Measurements from ENCODE around the gene TAL1. TPM values are rescaled to one million over a fixed set of nuclear protein-coding genes. Genes with fewer than 3 reads are reported as not detected.
A peak's percentile ranks its signal among the peaks of the same experiment; 100 is the strongest.

The TAL1 gene
- polyA plus RNA-seq, 4 donors = 4.2 to 6.3 (median 4.7) TPM

- DNase-seq (ENCODE audit: low read depth in 4 of 4, low spot score in 3 of 4) = no peak
Observed at GRCh38 chr1:47189844-47190508, 42.0 kb downstream of the TAL1 start, which contains the start of gene PDZK1IP1. Gene PDZK1IP1, minus strand, starts transcription at chr1:47190036. Its CDS starts 104 bp downstream, at chr1:47189932.

GRCh38 chr1:47188791-47189785, 42.9 kb downstream of the TAL1 start:
- DNase-seq (ENCODE audit: low read depth in 4 of 4, low spot score in 3 of 4) = no peak

GRCh38 chr1:47187926-47188250, 44.1 kb downstream of the TAL1 start:
- no peak for DNase-seq (ENCODE audit: low read depth in 4 of 4, low spot score in 3 of 4)

- no peak for DNase-seq (ENCODE audit: low read depth in 4 of 4, low spot score in 3 of 4)
Observed at GRCh38 chr1:47187231-47187925, 44.6 kb downstream of the TAL1 start.

GRCh38 chr1:47186267-47187185, 45.5 kb downstream of the TAL1 start:
- DNase-seq (ENCODE audit: low read depth in 4 of 4, low spot score in 3 of 4) = no peak

- DNase-seq (ENCODE audit: low read depth in 4 of 4, low spot score in 3 of 4) = no peak
Observed at GRCh38 chr1:47184822-47185677, 47.0 kb downstream of the TAL1 start.

- DNase-seq (ENCODE audit: low read depth in 4 of 4, low spot score in 3 of 4) = no peak
Observed at GRCh38 chr1:47184090-47184821, 47.8 kb downstream of the TAL1 start.

GRCh38 chr1:47183308-47184089, 48.5 kb downstream of the TAL1 start:
- no peak for DNase-seq (ENCODE audit: low read depth in 4 of 4, low spot score in 3 of 4)

GRCh38 chr1:47182676-47183235, 49.3 kb downstream of the TAL1 start:
- DNase-seq (ENCODE audit: low read depth in 4 of 4, low spot score in 3 of 4) = no peak

GRCh38 chr1:47181955-47182675, 49.9 kb downstream of the TAL1 start:
- no peak for DNase-seq (ENCODE audit: low read depth in 4 of 4, low spot score in 3 of 4)

GRCh38 chr1:47181095-47181954, 50.7 kb downstream of the TAL1 start:
- no peak for DNase-seq (ENCODE audit: low read depth in 4 of 4, low spot score in 3 of 4)

GRCh38 chr1:47180603-47181094, 51.4 kb downstream of the TAL1 start:
- no peak for DNase-seq (ENCODE audit: low read depth in 4 of 4, low spot score in 3 of 4)

GRCh38 chr1:47179988-47180563, 51.9 kb downstream of the TAL1 start:
- DNase-seq (ENCODE audit: low read depth in 4 of 4, low spot score in 3 of 4) = no peak

- peak; percentile 80 to 88 (median 85) for DNase-seq (ENCODE audit: low read depth in 4 of 4, low spot score in 3 of 4)
Observed at GRCh38 chr1:47179017-47179987, 52.7 kb downstream of the TAL1 start.
